Posterior vena cava (tissue), 2 donors: Measurements from ENCODE around the gene TSPAN9. TPM values are rescaled to one million over a fixed set of nuclear protein-coding genes. Genes with fewer than 3 reads are reported as not detected.

Experiments used
- DNase-seq: peaks from one replicate; pipeline ENCODE4 v3.0.0-alpha.2; 2020; ENCODE audit warnings: low spot score
- intact Hi-C, 2 donors: fragments of 100-400 bp; cut with DNase I; formaldehyde crosslinking; loops; one replicate each; pipeline versions ENCODE4 v1.14.1 to v1.14.2; 2022 to 2023
- total RNA-seq, 2 donors: library from RNA; stranded (reverse); fragmentation: NEBNext Ultra II Directional; extraction: Animal tissue kit (Norgen Biotek cat#: 25700); gene quantifications; one replicate each; pipeline ENCODE4 v1.2.1, GENCODE V29; 2021
- donor health status: DM: yes; HTN: yes; CAD: no.
- donor health status: DM: yes; HTN: yes; CAD: no.

The TSPAN9 gene
- total RNA-seq, 2 donors from 2014 or later, result 34.2 to 38.5 TPM

DNA sequence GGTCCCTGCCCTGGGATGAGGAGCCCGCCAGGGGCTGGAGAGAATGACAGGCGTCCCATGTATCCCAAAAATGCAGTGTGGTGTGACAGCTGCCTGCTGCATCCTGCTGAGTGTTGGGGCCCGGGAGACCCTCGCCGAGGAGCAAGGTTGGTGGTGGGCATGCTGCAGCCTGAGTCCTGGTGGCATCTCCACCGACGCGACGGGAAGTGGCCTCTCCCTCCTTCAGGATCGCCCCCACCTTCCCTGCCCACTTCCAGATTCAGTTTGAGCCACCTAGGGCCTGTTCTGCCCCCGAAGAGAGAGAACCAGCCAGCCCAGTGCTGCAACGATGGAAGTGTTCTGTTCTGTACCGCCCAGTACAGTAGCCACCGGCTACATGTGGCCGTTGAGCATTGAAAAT is 70.1 kb downstream of the TSPAN9 start:
- intact Hi-C loops, result loop anchor here in 1 of 2 donors (2.0 kb wide), 1 partner anchor 16 kb away; no protein-coding TSS in a partner anchor
- DNase-seq, result peak; percentile 72

DNA sequence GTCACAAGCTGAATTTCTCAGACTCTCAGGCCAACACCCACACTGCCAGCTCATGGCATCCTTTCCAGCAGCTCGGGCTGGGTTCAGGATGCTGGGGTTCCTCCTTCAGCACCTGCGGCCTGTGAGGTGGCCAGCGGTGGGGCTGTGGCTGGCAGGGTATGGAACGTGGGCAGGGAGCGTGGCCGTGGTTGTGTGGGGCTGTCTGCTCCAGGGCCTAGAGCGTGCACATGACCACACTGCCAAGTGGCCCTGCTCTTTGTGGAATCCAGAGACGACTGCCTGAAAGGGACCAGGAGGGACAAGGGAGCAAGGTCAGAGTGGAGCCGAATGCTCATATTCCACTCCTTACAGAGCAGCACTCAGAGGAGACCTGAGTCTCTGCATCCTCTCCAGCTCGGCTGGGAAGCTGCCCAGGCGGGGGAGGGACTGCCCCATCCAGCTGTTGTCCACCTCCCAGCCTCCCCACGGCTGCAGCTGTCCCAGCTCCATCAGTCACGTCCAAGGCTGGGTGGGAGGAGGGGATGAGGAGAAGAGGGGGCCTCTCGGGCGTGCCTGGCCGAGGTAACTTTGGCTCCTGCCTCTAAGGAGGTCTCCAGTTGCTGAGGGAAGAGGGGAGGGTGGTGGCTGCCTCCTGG is 71.3 kb downstream of the TSPAN9 start:
- peak; percentile 74 for DNase-seq
- intact Hi-C loops, result no loop called here

DNA sequence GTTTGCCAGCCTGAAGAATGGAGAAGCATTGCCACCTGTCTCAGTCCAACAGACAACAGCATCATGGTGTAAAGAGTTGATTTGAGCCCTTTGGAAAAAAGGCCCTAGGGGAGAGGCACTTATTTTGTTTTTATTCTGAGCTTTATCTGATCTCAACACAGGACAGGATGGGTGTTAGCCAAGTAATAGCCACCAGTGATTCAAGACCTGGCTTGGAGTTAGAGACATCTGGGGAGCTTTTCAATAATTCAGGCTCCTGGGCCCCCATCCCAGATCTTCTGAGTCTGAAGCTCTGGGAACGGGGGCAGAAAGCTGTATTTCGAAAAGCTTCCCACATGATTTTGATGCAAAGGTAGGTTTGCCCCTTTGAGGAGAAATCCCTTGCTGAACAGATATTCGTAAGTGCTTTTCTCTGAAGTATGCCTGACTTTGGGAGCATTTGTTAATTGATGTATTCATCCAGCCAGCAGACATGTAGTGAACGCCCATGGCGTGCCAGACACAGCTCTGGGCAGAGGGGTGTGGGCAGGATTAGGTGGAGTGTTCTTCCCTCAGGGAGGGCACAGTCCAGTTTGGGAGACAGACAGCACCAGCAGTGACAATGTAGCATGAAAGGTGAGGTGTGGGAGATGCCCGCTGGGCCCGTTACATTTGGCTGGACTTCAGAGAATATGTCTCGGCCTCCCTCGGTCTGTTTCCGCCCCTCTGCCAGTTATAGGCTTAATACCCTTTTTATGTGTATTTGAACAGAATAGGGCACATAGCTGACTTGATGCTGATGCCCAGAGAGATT is 72.5 kb downstream of the TSPAN9 start:
- intact Hi-C loops, result no loop called here
- DNase-seq, result peak; percentile 50

DNA sequence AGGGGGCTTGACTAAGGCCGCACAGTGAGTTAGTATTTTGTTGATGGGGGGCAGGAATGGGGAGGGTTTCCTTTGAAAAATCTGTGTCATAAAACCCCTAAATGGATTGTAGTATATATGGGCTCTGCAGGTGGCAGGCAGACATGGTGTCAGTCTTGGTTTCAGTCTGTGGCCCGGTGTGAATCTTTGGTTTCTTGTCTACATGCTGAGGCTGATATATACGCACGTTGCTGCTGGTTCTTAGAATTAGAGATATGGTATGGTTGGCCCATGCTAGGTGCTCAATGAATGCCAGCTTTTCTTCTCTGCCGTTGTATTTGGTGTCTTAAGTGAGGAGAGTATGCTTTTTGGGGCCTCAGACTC is 73.1 kb downstream of the TSPAN9 start:
- intact Hi-C loops, result no loop called here
- DNase-seq, result no peak

DNA sequence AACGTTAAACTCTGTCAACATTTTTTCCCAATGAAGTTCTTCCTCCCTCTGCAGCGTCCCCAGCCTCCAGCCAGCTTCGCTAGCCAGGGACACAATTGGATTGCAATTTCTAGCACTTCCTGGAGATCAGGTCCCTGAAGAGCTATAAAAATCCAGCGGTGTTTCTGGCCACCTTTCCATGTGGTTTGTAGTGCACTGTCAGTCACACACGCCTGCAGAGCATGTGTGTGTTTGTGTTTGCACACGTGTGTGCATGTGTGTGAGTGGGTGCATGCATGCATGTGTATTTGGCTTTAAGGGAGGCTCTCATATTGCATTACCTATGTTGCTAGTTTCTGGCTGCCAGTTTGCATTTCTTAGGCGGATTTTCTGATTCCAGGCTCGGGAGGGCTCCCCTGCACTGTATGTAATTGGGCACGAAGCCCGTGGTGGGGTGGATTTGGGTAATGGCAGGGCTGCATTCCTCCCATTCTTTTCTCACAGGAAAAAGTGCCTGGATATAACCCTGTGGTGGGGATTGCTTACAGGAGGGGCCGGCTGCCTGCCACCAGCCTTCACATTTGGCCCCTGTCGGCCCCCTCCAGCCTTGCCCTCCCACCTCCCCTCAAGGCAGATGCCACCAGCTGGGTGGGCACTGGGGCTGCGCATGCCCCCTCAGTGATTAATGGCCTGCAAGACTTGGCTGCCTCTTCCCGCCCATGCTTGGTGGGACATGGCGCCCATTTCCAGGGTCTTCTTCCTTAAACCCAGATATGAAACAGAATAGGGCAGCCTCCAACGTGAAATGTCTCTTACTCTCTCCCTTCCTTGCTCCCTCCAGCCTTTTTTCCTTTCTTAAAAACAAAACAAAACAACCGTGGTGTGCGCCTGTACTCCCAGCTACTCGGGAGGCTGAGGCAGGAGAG is 74.0 kb downstream of the TSPAN9 start:
- intact Hi-C loops, result no loop called here
- DNase-seq, result no peak

DNA sequence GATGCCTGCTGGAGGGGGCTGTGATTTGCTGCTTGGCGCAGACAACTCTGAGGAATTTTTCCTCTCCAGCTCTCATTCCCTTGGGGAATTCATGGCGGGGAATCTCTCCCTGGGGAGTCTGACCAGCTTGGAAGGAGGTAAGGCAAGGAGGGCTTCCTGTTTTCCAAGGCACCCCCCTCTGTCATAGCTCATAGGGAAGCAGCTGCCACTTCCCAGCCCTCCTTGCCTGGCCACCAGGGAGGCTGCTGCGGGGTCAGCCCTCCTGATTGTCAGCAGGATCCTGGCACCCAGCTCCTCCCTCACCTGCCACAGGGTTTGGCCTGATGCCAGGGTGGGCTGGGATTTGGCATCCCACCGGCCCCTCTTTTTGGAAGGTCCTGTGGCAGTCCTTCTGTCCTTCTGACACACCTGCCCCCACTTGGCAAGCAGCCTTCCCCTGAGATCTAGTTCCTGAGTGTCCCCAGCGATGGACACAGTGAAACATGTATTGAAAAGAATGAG is 74.9 kb downstream of the TSPAN9 start:
- intact Hi-C loops, result no loop called here
- DNase-seq, result no peak

DNA sequence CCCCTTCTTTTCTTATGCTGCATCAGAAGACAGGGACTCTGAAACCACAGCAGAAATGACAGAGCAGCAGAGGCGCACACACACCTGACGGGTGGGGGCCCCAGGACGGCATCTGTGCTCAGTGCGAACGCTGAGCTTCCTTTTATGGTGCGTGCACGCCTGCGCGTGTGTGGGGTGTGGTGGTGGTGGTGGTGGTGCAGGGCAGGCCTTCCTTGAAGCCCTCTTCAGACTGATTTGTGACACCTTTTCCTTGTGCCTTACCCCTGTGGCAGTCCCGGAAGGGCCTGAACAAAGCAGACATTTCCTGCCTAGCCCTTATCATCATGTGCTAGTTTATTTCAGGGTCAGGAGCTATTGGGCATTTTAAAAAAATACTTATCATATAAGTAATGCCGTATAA is 75.7 kb downstream of the TSPAN9 start:
- intact Hi-C loops, result no loop called here
- no peak for DNase-seq

DNA sequence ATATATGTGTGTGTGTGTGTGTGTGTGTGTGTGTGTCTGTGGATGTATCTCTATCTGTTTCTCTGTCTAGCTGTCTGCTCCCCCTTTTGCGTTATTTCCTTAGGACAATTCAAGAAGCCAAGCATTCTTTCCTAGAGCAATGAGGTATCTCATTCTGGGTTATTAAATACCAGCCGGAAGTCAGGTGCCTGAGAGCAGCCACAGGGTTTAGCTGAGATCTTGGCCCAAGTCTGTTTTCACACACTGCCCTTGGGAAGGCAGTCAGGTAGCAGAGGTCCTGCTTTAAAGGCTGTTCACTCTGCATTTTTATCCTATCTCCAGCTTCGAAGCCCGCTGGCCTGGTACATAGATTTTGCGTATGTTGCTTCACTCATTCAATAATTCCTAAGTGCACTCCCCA is 76.8 kb downstream of the TSPAN9 start:
- DNase-seq, result no peak
- intact Hi-C loops, result no loop called here

DNA sequence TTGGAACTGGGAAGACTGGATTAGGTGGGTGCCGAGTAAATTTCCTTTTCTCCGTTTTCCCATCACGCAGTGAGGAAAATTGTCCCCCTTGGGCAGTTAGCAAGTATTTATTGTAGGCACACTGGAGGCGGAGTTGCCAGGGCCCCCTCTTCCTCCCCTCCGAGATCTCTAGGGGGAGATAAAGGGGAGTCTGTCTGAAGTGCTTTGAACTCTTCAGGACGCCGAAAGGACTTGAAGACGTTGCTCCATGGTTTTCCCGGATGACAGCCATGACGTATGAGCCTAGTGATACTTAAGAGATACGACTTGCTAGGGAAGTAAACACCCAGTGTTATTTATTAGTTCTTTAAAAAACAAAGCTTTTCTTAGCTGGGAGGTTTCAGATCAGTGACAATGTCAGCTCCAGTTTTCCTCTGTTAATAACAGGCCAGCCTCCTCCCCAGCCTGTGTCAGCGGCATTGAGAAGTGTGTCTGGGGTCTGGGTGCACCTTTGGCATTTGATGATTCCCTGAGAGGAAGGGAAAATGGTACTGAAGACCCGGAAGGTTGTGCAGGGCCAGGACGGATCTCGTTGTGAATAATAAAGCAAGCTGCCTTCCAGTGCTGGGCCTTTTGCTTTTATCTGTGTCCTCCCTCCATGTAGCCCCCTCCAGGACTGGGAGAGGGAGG is 78.7 kb downstream of the TSPAN9 start:
- DNase-seq, result no peak
- intact Hi-C loops, result no loop called here

DNA sequence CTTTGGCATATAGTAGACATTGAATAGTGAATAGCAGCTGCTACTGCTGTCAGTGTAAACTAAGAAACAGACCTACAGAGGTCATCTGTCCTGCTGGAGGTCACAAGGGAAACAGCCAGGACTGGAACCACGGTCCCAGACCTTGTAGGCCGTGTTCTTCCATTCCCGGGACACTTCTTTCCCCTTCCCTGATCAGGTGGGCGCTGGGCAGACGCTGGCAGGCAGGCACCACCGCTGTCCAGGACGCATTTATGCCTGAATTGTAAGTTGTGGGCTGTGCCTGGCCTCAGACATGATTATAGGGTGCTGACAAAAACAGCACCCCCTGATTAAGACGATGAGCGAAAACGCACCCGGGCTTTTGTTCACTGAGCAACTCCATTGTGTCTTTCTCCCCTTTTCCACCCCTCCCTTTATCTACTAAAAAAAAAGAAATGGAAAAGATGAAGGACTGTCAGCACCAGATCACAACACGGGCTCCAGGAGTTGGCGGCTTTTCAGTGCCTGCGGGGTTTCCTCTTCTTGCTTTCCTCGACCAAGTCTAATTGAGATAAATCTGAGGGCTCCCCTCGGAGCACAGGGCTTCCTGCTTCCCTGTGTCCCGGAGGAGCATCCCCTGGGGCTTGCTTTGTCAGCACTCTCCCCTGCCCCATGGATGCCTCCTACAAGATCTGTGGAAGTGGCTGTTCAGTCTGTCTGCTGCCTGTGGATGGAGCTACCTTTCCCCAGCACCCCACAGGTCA is 80.6 kb downstream of the TSPAN9 start:
- no peak for DNase-seq
- intact Hi-C loops, result no loop called here

DNA sequence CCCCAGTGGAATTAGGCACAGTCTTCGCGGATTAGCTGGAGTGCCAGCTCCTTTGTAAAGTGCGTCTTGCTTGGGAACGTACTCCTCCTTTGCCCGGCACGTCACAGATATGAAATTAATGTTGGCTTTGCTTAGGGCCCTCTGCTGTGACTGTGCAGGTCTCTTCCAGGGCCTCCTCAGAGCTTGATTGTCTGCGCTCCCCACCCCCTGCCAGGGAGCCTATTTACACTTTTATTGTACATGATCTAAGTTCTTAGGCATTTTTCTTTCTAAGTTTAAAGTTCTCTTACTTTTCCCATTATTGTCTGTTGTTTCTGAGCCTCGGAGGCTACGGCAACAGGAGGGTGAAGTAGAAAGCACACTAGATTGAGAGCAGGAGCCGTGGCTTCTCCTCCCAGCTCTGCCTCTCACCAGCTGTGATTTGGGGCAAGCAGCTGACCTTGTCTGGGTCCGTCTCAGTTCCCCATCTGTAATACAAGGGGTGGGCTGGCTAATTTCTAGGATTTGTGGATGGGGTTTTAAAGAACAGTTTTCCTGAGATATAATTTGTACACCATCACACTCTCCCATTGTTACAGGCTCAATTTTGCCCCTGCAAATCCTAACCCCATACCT is 81.8 kb downstream of the TSPAN9 start:
- intact Hi-C loops, result no loop called here
- DNase-seq, result no peak

DNA sequence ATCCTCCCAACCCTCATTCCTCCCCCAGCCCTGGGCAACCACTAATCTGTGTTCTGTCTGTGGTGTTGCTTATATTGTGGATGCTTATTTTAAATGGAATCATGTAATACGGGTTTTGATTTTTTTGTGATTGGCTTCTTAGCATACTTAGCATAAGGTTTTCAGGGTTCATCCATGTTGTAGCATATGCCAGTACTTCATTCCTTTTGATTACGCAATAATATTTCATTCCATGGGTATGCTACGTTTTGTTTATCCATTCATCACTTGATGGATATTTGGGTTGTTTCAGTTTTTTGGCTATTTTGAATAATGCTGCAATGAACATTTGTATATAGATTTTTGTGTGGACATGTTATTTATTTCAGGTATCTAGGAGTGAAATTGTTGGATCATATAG is 82.9 kb downstream of the TSPAN9 start:
- intact Hi-C loops, result no loop called here
- no peak for DNase-seq

DNA sequence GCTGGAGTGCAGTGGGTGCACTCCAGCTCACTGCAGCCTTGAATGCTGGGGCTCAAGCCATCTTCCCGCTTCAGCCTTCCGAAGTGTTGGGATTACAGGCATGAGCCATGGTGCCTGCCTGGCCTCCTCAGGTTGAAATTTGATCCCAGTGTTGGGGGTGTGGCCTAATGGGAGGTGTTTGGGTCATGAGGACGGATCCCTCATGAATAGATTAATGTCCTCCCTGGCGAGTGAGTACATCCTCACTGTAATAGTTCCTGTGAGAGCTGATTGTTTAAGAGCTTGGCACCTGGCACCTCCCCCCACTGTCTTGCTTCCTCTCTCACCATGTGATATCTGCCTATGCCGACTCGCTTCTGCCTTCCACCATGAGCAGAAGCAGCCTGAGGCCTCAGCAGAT is 84.7 kb downstream of the TSPAN9 start:
- no peak for DNase-seq
- intact Hi-C loops, result loop anchor here in 1 of 2 donors (2.0 kb wide), 1 partner anchor 15 kb away; no protein-coding TSS in a partner anchor

DNA sequence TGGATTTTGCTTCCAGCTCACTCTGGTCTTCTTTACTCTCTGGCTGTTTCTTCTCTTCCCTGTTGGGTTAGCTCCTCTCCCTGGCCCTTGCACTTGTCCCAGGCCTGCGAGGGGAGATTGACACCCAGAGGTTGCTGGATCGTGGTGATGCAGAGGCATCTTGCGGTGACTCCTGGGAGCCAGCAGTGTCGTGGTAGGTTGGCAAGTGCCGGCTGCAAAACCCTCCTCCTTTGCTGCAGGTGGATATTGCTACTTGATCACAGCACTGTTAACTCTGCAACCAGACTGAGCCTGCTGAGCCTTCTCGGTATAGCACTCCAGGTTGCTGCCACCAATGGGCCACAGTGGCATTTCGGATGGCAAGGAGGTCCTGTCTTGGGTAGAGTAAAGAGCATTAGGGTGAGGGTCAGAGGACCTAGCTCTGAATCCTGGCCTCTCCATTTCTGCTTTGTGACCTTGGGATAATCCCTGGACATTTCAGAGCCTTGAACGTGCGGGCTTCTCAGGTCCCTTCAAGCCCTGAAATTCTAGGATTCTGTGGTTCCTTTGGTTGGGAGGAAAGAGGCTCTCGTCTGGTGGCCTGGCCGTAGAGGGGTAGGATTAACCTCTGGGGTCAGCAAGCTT is 87.4 kb downstream of the TSPAN9 start:
- no peak for DNase-seq
- intact Hi-C loops, result no loop called here

DNA sequence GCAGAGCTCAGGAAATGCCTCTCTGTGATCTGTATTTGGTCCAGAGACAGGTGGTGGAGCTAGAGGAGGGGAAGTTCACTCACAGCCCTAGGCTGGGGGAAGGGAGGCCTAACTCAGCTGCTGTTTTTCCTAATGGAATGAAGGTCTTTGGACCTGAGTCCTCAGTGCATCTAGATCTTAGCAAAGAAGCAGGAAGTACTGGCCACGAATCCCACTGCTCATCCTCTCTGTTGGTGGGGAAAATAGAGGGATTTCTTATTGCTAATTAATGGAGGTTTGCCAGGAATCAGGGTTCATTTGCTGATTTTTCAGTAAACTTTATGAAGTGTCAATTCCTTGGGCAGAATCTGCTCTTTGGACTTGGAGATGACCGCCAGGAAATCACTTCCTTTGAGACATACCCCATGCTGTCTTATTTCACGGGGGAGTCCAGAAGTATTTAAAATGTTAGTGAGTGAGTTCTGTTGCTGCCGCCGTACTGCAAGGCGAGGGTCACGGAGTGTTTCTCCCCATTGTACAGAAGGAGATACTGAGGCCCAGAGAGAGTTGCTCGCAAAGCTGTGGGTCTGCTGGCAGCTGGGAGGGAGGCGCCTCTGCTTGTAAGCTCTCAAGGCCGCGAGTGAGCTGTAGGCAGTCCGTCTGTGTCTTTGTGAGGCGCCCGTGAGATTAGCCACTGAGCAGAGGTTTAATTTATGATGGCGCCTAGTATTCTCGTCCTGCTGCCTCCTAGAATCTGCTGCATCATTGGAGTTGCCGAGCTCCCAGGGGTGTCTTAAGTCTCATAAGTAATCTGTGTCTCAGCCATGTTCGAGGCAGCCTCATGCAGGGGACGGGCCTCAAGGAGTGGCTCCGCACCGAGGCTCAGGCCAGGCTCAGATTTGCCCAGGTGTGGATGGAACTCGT is 88.2 kb downstream of the TSPAN9 start:
- intact Hi-C loops, result no loop called here
- DNase-seq, result no peak

DNA sequence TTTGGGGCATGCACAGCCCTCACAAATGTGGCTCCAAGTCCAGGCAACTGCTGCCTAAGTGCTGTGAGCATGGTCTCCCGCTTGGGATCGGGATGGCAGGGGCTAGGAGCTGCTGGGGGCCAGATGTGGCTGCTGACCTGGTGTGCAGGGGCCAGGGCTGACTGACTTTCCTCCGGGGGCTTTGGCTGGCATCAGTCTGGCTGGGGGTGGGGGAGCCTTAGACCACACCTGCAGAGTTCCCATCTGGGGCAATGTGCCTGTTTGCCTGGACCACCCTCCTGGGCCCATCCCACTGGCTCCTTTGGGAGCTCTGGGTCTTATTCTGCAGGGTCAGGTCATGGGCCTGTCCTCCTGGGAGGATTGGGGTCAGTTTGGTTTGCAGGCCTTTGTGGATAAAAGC is 90.5 kb downstream of the TSPAN9 start:
- intact Hi-C loops, result no loop called here
- DNase-seq, result no peak
